HepG2 (cell line): ENCODE results near the gene PTGDS. TPM values are rescaled to one million over a fixed set of nuclear protein-coding genes. Genes with fewer than 3 reads are reported as not detected.

Source experiments
- ARNTL ChIP-seq: sonication (generic); formaldehyde crosslinking; IDR thresholded peaks from 2 replicates; pipeline ENCODE4 v1.4.0; 2020; ENCODE audit warnings: mild to moderate bottlenecking, missing genetic modification reagents
- DNMT1 ChIP-seq: sonication (generic); formaldehyde crosslinking; IDR thresholded peaks from 2 replicates; pipeline ENCODE4 v1.5.1; 2020; ENCODE audit warnings: mild to moderate bottlenecking, missing genetic modification reagents
- MIER2 ChIP-seq: IDR thresholded peaks from 2 replicates; pipeline ENCODE4 v1.6.1; 2016; ENCODE audit warnings: missing biosample characterization, missing genetic modification reagents
- MLLT10 ChIP-seq: sonication (generic); formaldehyde crosslinking; IDR thresholded peaks from 2 replicates; pipeline ENCODE4 v1.4.0; 2020; ENCODE audit warnings: missing genetic modification reagents
- SIN3A ChIP-seq: IDR thresholded peaks from 2 replicates; pipeline ENCODE4 v1.6.1; 2011; ENCODE audit warnings: low read depth, mild to moderate bottlenecking, control low read depth, low read length, borderline replicate concordance
- SMC3 ChIP-seq: IDR thresholded peaks from 2 replicates; pipeline ENCODE4 v1.6.1; 2011; ENCODE audit warnings: low read length, improper control_type of control experiment
- U2AF1 ChIP-seq: fragments of 200-400 bp; formaldehyde crosslinking; optimal IDR thresholded peaks from 2 replicates; pipeline ENCODE3; 2017; ENCODE audit warnings: mild to moderate bottlenecking, low read depth, low read length
- ZBTB8A ChIP-seq: sonication (generic); formaldehyde crosslinking; IDR thresholded peaks from 2 replicates; pipeline ENCODE4 v1.4.0; 2020; ENCODE audit warnings: mild to moderate bottlenecking, low read depth, missing genetic modification reagents, borderline replicate concordance
- ZFP36 ChIP-seq: fragments of 150-350 bp; IDR thresholded peaks from 2 replicates; pipeline ENCODE4 v1.6.1; 2018; ENCODE audit warnings: borderline replicate concordance, low read length, low read depth; ENCODE audit not compliant: partially characterized antibody
- ZNF263 ChIP-seq: sonication (generic); formaldehyde crosslinking; IDR thresholded peaks from 2 replicates; pipeline ENCODE4 v1.4.0; 2020; ENCODE audit warnings: missing genetic modification reagents
- ZNF557 ChIP-seq: sonication (generic); formaldehyde crosslinking; IDR thresholded peaks from 2 replicates; pipeline ENCODE4 v1.4.0; 2020; ENCODE audit warnings: missing genetic modification reagents
- ZNF678 ChIP-seq: sonication (generic); formaldehyde crosslinking; IDR thresholded peaks from 2 replicates; pipeline ENCODE4 v1.4.0; 2020; ENCODE audit warnings: mild to moderate bottlenecking, missing genetic modification reagents
- ZNF773 ChIP-seq: sonication (generic); formaldehyde crosslinking; IDR thresholded peaks from 2 replicates; pipeline ENCODE4 v1.4.0; 2020; ENCODE audit warnings: missing genetic modification reagents, borderline replicate concordance
- ZNF780A ChIP-seq: sonication (generic); formaldehyde crosslinking; IDR thresholded peaks from 2 replicates; pipeline ENCODE4 v1.8.0; 2022; ENCODE audit warnings: mild to moderate bottlenecking, missing genetic modification reagents, moderate library complexity
- polyA plus RNA-seq, 8 experiments: library from polyadenylated mRNA; depleted of rRNA in 3 of 8; stranded (reverse) in 7 of 8; unstranded in 1 of 8; fragments of >200 nt; fragmentation: Illumina TruSeq in 4 of 8; extraction: Trizol in 4 of 8; gene quantifications; 2 replicates each; pipeline versions ENCODE4 v1.2.1 to v1.2.3, GENCODE V29; 2011 to 2016; ENCODE audit warnings: low read depth in 4 of 8, missing spikeins in 1 of 8, mixed read lengths in 1 of 8; ENCODE audit not compliant: insufficient read depth in 1 of 8
- total RNA-seq, 5 experiments: library from RNA; depleted of rRNA; stranded (reverse); fragments of >200 nt; fragmentation: Illumina TruSeq; extraction: Trizol; gene quantifications; 2 replicates each; pipeline ENCODE4 v1.2.3, GENCODE V29; 2016; ENCODE audit warnings: low read depth in 1 of 5
- TF ChIP-seq, protein P1 (sequence below): sonication (generic); formaldehyde crosslinking; IDR thresholded peaks from 2 replicates; pipeline ENCODE4 v1.5.1; 2020; ENCODE audit warnings: missing genetic modification reagents, mild to moderate bottlenecking, borderline replicate concordance
- TF ChIP-seq, protein P2 (sequence below): sonication (generic); formaldehyde crosslinking; IDR thresholded peaks from 2 replicates; pipeline ENCODE4 v1.4.0; 2020; ENCODE audit warnings: low read depth, mild to moderate bottlenecking, missing genetic modification reagents
- TF ChIP-seq, protein P3 (sequence below): sonication (generic); formaldehyde crosslinking; conservative IDR thresholded peaks from 2 replicates; pipeline ENCODE4 v1.8.1; 2023; ENCODE audit warnings: missing genetic modification reagents
- TF ChIP-seq, protein P4 (sequence below): sonication (generic); formaldehyde crosslinking; IDR thresholded peaks from 2 replicates; pipeline ENCODE4 v1.4.0; 2020; ENCODE audit warnings: mild to moderate bottlenecking, missing genetic modification reagents

The PTGDS gene
- total and polyA plus RNA-seq, 2 of the 13 experiments (the other 11 are each of a cell fraction or from before 2014, with no cell fraction given) = 0.33 to 0.50 TPM

DNA sequence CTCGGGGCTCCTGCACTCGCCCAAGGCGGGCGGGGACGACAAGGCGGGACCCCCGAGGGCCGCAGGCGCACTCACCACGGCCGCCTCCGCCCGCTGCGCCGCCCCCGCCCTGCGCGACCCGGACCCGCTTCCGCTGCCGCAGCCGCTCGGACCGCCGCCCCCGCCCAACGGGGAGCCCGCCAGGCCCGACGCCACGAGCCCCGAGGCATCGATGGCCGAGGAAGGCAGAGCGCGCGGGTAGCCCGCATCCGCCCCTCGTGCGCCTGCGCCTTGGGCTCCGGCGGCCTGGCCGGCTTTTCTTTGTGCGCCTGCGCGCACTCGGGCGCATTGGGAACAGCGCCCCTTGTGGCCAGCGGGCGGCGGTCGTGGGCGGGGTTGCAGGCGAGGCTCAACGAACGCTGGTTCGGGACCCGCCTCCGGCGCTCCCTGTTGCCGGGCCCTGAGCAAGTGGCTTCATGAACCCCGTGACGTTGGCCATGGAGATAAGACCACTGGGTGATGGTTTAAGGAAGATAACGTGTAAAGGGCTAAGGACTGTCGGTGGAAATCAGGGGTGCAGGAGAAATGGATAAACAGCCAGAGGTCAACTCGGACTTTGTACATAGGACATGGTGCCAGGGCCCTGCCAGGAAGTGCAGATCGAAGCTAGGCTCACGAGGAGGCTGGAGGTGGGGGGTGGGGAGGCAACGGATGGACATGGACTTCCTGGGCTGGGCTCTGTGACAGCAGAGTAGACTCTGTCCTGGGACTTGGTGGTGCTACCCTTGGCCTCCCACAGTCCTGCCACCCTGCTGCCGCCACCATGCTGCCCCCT, 32.6 kb upstream of the PTGDS start, which contains the start of the genes C8G and FBXW5 (continued):
- TF ChIP-seq, protein P1, sequence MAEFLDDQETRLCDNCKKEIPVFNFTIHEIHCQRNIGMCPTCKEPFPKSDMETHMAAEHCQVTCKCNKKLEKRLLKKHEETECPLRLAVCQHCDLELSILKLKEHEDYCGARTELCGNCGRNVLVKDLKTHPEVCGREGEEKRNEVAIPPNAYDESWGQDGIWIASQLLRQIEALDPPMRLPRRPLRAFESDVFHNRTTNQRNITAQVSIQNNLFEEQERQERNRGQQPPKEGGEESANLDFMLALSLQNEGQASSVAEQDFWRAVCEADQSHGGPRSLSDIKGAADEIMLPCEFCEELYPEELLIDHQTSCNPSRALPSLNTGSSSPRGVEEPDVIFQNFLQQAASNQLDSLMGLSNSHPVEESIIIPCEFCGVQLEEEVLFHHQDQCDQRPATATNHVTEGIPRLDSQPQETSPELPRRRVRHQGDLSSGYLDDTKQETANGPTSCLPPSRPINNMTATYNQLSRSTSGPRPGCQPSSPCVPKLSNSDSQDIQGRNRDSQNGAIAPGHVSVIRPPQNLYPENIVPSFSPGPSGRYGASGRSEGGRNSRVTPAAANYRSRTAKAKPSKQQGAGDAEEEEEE = no peak
- TF ChIP-seq ZNF678 (CRISPR knock-in tag) = no peak
- TF ChIP-seq MIER2 (CRISPR knock-in tag) = no peak
- TF ChIP-seq DNMT1 (CRISPR knock-in tag) = no peak
- TF ChIP-seq SIN3A = no peak
- no peak for TF ChIP-seq ZNF263 (CRISPR knock-in tag)
- TF ChIP-seq MLLT10 (CRISPR knock-in tag) = no peak
- TF ChIP-seq ZBTB8A = no peak
- TF ChIP-seq U2AF1 = no peak
- no peak for TF ChIP-seq ZNF780A (CRISPR knock-in tag)
- no peak for TF ChIP-seq ZNF557 (CRISPR knock-in tag)
- TF ChIP-seq, protein P2, sequence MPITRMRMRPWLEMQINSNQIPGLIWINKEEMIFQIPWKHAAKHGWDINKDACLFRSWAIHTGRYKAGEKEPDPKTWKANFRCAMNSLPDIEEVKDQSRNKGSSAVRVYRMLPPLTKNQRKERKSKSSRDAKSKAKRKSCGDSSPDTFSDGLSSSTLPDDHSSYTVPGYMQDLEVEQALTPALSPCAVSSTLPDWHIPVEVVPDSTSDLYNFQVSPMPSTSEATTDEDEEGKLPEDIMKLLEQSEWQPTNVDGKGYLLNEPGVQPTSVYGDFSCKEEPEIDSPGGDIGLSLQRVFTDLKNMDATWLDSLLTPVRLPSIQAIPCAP (CRISPR knock-in tag) = no peak
- TF ChIP-seq ARNTL (CRISPR knock-in tag) = 0 out of 2 replicates have a peak, but pooled peaks have one; percentile 47
- peak; percentile 52 for TF ChIP-seq ZFP36
- TF ChIP-seq ZNF773 (CRISPR knock-in tag) = no peak
- no peak for TF ChIP-seq SMC3
- TF ChIP-seq, protein P3, sequence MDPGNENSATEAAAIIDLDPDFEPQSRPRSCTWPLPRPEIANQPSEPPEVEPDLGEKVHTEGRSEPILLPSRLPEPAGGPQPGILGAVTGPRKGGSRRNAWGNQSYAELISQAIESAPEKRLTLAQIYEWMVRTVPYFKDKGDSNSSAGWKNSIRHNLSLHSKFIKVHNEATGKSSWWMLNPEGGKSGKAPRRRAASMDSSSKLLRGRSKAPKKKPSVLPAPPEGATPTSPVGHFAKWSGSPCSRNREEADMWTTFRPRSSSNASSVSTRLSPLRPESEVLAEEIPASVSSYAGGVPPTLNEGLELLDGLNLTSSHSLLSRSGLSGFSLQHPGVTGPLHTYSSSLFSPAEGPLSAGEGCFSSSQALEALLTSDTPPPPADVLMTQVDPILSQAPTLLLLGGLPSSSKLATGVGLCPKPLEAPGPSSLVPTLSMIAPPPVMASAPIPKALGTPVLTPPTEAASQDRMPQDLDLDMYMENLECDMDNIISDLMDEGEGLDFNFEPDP (CRISPR knock-in tag) = no peak
- TF ChIP-seq, protein P4, sequence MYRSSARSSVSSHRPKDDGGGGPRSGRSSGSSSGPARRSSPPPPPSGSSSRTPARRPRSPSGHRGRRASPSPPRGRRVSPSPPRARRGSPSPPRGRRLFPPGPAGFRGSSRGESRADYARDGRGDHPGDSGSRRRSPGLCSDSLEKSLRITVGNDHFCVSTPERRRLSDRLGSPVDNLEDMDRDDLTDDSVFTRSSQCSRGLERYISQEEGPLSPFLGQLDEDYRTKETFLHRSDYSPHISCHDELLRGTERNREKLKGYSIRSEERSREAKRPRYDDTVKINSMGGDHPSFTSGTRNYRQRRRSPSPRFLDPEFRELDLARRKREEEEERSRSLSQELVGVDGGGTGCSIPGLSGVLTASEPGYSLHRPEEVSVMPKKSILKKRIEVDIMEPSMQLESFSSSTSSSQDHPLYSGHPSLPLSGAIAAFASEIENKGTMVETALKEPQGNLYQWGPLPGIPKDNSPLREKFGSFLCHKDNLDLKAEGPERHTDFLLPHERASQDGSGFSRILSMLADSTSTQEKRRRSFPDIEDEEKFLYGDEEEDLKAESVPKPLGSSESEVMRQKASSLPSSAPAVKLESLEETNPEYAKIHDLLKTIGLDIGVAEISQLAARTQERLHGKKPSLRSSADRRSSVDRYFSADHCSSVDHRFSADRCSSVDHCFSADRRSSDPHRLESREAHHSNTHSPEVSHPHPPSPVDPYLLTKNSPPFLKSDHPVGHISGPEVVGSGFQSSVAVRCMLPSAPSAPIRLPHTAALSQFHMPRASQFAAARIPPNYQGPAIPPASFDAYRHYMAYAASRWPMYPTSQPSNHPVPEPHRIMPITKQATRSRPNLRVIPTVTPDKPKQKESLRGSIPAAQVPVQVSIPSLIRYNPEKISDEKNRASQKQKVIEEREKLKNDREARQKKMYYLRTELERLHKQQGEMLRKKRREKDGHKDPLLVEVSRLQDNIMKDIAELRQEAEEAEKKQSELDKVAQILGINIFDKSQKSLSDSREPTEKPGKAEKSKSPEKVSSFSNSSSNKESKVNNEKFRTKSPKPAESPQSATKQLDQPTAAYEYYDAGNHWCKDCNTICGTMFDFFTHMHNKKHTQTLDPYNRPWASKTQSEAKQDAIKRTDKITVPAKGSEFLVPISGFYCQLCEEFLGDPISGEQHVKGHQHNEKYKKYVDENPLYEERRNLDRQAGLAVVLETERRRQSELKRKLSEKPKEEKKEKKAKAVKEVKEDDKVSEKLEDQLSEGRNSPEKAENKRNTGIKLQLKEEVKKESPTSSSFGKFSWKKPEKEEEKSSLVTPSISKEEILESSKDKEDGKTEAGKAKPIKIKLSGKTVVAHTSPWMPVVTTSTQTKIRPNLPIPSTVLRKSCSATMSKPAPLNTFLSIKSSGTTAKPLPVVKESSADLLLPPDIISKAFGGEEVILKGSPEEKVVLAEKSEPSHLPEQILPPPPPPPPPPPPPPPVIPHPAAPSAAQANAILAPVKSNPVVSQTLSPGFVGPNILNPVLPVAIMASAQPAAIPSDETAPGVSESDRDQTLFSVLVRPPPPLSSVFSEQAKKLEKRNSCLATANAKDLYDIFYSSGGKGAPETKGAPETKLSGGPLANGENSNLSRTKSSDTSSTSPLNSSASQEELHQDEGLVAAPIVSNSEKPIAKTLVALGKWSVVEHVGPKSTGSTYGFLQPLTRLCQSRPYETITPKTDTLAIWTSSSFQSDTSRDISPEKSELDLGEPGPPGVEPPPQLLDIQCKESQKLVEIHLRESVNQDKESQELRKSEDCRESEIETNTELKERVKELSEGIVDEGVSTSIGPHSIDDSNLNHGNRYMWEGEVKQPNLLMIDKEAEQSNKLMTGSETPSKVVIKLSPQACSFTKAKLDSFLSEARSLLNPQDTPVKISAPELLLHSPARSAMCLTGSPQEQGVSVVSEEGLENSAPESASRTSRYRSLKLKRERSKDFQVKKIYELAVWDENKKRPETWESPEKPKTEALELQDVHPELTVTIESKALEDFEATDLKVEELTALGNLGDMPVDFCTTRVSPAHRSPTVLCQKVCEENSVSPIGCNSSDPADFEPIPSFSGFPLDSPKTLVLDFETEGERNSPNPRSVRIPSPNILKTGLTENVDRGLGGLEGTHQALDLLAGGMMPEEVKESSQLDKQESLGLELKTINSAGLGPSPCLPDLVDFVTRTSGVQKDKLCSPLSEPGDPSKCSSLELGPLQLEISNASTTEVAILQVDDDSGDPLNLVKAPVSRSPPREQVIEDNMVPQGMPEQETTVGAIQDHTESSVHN (CRISPR knock-in tag) = no peak
